ENCODE results near the gene SLC7A8.

SLC7A8 gene

DNA sequence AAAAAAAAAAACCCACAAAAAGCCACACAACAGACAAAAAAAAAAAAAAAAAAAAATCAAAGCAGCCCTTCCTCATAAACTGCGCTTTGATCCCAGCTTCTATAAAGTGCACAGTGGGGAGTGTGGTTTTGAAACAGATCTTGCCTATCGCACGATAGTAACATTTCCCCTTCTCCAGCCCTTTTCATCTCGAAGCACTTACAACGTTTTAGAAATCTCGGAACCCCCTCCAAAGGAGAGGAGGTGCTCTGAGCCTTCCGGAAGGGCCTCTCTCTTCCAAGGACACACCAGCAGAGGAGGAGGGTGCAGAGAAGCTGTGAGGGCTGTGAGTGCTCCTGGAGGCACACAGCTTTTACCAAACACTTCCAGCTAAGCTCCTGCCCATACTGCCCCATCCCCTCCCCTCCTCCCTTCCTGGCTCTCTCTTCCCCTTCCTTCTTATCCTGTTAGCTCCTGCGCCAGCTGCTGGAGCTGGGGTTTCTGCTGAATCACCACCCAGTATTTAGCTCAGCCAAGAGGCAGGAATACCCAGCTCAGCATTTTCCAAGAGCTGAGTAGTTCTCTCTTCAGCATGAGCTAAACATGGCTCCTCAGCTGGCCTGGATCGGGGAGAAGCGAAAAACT lies 28.4 kb downstream of the SLC7A8 start:
- peak; percentile 25 for DNase-seq

DNA sequence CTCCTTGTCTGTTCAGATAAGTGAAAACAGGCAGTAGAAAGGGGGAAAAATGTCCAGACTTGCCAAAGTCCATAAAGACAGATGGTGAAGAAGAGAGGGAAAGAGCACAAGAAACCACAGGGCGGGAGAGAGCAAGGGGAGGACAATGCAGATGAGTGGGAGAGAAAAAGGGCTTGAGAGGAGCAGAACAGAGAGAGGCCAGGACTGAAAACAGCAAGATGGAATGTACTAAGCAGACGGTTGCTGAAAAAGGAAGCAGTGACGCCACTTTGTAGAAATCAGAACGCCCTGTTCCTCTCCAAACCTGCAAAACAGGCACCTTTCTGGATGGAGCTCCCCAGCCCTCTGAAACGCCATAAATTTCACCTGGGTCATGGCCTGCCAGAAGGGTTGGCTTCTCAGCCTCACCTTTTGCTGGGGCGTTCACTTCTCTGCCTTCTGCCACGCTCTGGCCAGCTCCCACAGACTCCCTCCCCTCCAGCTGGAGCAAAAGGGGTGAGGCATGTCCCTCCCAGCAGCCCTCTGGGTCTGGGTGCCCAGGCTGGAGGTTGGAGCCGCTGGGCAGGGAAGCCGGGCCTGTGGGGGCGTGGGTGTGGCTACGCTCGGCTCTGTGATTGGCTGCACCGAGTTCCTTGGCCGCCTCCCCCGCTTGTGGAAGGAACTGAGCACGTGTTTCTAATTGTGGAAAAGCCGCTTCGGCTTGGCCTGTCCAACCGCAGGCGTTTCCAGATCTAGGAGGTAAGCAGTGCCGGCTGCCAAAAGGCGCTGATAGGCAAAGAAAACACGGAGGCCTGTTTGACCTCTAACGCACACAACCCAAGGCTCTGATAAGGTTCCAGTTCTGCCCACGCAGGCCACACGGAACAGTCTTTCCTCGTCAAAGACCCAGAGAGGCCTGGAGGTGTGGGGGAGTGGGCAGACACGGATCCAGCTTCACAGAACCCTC lies 29.3 kb downstream of the SLC7A8 start:
- no peak for DNase-seq

DNA sequence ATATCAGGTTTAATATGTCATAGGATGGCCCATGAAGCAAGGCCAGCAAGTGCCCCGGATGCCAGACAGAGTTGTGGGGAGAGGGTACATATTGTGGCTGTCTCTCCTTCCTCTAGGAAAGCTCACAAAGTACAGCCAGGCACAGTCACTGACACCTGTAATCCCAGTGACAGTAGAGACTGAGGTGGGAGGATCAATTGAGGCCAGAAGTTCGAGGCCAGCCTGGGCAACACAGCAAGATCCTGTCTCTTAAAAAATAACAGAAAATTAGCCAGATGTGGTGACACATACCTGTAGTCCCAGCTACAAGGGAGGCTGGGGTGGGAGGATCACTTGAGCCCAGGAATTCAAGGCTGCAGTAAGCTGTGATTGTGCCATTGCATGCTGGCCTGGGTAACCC lies 32.1 kb downstream of the SLC7A8 start:
- DNase-seq = no peak

DNA sequence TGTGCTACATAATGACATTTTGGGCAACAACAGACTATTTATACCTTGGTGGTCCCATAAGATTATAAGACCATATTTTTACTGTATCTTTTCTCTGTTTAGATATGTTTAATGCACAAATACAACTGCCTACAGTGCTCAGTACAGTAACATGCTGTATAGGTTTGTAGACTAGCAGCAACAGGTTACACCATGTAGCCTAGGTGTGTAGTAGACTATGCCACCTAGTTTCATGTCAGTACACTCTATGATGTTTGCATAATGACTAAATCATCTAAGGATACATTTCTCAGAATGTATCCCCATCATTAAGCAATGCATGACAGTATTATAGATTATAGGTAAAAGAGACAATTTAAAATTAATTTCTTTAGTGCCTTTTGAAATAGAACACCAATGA lies 33.7 kb downstream of the SLC7A8 start:
- DNase-seq = no peak

DNA sequence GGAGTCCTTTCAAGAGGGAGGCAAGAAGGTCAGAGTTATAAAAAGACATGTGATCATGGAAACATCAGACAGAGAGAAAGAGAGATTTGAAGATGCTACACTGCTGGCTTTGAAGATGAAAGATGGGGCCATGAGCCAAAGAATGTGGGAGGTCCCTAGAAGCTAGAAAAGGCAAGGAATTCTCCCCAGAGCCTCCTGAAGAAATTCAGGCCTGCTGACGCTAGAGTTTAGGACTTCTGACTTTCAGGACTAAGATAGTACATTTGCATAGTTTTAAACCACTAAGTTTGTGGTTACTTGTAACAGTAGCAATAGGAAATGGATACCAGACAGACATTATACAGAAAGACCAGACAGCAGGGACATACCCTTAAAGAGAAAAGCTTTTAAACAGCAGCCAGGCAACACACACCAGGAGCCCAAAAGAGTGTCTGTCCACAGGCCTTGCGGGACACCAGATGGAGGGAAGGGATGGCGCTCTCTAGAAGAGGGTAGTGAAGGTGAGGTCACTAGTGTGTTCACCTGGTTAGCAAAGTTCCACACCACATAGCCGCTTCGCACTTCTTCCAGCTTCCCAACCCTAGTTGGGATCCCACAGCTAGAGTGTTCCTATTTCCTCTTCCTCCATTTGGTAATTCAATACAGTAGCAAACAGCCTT lies 34.7 kb downstream of the SLC7A8 start:
- DNase-seq = no peak

DNA sequence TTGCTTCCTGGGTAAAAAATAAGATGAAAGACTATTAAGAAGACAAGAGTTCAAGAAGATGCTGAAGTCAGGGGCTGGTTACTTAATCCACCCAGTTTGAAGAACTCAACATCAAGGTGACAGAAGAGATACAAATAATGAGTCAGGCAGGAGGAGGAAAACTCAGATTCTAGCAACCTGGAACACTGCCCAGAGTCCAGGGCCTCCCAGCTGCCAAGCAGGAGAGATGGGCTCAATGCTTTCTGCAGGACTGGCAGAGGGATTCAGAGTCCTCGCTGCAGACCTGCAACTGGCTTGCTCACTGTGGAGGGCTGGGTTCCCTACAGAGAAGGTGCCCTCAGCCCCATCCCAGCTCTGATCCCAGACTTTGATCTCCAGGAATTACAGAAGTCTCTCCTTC lies 35.8 kb downstream of the SLC7A8 start:
- DNase-seq = no peak

DNA sequence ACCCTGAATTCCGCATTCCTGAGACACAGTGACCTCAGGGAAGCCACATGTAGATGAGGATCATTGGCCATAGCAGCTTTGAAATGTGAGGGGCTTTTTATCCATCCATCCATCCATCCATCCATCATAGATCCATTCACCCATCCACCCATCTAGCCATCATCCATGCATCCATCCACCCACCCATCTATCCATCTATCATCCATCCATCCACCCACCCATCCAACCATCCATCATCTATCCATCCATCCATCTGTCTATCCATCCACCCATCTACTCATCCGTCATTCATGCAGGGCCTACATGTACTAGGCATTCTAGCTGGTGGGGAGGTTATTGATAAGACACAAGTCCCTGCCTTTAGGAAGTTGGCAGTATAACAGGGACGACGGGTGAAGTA lies 36.5 kb downstream of the SLC7A8 start:
- no peak for DNase-seq

DNA sequence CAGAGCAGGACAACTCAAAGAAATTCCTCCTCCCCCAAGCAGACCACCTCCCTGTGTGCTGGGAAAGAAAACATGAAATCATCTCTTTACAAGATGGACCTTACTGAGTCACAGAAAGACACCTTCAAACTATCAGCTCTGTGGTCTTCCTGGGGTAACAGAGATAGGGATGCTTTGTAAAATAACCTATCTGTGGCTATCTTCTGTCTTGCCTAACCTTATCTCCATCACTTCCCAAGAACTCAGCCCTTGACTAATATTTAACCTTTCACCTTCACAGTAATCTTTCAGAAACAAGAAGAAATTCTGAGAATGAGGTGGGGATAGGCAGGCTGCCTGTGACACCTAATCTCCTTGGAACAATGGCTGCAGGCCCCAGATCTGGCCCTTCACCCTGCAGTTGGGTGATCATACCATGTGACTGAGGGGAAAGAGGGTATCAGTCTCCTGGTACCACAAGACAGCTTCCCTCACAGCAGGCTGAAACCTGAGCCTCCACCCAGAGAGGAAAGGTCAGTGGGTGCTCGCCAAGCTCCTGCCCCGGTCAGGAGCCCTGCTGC lies 37.0 kb downstream of the SLC7A8 start:
- no peak for DNase-seq

DNA sequence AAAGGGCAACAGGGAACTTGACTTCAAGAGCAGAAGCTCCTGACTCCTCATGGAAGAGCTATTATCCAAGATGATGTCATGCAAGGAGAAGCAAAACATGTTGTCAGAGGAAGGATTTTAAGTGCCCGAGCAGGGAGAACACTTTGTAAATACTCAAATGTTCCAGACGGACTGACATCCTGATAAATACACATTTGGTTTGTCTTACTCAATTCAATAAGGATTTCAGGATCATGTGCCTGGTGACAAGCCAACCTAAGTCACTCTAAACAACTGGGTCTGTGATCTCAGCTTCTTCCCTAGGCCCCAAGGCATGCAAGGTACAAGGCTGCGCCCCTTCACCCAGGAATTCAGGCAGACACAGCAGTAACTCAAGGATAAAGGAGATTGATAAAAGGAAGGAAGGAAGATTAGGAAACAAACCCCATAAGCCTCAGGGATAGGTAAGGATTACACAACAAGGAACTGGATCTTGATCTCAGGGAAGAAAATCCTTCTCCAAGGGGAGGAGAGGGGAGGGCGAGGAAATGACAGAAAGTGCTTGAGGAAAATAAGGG lies 37.6 kb downstream of the SLC7A8 start:
- no peak for DNase-seq

DNA sequence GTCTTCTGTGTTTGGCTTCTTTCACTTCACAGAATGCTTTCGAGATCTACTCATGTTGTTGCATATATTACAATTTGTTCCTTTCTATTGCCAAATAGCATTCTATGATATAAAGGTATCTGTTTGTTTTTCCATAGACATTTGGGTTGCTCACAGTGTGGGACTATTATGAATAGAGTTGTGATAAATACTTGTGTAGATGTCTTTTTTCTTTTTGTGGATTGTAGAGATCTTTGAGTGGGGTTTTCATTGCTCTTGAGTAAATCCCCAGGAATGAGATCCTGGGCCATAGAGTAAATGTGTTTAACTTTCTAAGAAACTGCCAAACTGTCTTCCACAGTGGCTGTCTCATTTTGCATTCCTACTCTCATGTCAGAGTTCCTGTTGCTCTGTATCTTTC lies 39.5 kb downstream of the SLC7A8 start:
- DNase-seq = no peak

DNA sequence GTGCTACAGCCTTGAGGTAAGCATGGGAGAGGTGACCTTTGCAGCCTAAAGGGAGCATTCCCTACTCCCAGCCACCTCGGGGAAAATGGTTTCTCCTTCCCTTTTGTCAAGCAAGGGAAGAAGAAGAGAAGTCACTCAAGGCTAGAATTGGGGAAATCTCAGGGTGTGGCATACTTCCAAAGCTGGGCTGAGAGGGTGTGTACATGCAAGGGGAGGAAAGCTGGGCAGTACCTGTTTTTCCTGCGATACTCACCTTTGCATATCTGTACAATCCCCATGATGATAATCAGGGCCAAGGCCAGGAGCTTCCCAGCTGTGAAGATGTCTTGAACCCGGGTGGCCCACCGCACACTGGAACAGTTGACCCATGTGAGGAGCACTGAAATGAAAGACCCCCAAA lies 40.6 kb downstream of the SLC7A8 start:
- DNase-seq = no peak

DNA sequence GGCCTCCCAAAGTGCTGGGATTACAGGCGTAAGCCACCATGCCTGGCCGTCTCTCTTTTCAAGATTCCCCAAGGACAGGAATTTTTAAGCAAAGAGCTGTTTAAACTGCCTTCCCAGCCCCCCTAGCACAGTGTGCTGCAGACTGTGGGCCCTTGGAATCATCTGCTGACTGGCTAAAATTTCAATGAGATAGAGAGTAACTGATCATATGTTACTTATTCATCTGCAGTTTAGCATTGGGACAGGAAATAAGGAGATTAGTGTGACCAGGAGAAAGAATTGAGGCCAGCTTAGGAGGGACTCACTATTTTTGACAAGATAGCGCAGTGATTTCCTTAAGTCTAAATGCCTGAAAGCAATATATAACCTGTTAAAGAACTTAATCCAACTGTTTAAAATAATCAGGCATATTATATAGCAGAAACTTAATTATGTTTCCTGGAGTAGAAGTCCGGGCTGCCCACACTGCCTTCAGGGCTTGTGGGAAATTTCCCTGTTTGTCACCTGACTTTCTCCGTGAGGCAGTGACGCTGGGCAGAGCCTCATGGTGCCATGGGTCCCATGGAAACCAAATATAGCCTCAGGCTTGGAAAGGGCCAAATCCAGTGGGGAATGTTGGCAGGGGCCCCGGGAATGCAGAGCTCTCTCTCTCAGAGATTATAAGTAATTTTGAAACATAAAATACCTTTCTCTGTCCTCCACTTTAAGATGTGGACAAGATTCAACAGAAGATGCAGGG lies 41.6 kb downstream of the SLC7A8 start:
- no peak for DNase-seq

DNA sequence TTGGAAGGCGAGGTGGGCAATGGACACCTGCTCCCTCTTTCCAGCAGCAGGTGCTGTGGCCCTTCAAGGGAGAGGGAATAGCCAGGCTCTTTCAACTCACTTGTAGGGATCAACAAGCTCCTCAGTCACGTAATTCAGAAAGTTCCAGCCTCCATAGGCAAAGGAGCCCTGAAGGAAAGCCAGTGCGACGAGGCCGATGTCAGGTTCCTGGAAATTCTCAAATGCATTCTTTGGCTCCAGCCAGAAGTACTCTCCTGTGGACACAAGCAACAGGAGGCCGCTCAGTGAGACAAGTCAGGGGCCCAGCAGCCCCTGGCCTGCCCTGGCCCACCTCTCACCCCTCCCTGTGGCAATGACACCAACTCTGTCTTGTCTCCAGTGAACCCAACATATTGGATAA lies 43.1 kb downstream of the SLC7A8 start:
- no peak for DNase-seq

DNA sequence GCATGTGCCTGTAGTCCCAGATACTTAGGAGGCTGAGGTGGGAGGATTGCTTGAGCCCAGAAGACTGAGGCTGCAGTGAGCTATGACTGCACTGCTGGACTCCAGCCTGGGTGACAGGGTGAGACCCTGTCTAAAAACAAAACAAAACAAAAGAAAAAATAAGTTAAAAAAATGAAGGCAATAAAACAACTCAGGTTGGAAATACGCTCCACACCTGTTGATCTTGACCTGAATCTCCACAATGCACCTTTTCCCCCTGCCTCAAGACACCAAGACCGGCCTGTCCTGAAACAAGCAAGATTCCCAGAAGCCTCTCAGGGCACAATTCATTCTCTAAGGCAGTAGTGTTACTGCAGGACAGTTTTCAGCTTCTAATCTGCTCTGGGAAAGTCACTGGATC lies 43.6 kb downstream of the SLC7A8 start:
- no peak for DNase-seq

DNA sequence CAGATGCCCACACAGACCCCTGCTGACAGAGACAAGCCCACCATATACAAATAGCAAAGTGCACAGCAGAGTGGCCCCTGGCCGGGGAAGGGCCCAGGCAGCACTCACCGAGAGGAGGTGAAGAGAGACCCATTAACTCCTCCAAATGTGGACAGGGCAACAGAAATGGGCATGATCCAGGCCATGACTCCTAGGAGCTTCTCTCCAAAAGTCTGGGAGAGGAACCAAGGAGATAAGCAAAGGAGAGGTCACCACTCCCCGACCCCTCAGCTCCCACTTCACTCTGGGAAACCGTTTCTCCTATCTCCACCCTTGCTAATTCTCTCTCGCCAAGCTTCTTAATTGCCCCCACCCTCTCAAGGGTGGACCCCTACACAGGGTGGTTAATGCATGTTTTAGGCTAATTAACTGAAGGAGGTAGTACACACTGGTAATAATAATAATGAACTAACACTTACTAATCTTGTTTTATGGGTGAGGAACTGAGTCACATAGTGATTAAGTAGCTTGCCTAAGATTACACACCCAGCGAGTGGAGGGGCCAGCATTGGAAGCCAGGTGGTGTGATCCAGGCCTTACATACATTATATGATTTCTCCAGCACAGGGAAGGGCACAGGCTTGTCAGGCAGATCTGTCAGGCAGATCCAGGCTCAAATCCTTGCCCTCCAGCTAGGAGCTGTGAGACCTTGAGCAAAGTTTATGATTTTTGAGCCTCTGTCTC lies 45.5 kb downstream of the SLC7A8 start:
- no peak for DNase-seq

DNA sequence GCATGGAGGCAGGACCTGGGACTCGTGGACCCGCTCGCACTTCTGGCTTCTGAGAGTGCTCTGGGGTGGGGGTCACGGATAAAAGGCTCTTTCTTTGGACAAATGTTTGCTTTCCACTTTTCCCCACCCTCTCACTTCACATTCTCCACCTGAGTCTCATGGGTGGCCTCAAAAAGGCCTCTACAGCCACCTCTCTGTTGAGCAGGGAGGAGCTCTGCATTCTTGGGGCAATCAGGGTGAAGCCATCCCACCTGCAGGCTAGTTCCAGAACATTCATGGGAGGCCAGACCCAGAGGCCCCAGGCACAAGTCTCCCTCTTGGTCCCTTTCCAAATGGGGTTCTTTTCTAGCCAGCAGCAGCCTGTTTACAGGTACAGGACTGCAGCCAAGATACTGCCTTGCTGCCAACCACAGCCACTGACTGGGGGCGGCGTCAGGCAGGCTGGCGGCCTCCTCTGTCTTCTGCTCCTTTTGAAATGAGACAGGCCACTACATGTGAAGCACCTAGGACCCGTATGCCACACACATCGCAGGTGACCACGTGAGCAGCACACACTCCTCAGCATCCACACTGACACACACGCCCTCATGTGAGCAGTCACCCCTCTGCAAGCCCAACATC lies 46.2 kb downstream of the SLC7A8 start:
- no peak for DNase-seq

DNA sequence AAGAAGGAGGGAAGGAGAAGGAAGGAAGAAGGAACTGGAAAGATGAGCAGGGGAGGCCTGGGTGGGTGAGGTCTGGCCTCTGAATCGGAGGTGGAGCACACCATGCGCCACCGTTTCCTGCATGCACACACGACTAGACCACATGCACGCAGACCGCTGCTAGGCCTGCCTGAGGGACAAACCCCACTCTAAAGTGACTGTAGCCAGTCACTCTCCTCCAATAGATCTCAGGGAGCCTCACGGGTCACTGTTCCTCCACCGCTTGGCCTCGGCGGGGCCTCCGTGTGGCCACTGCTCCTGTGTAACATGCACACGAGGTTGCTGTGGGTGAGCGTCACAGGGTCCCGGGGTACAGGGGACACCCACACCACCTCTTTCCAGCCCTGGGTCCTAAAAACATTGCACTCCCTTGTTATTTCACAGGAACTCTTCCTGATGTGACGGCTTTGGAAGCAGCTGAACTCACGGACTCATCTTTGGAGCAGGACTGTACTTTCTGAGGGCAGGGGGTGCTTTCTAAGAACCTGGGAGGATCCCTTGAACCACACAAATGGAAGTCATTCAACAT lies 46.8 kb downstream of the SLC7A8 start:
- no peak for DNase-seq

DNA sequence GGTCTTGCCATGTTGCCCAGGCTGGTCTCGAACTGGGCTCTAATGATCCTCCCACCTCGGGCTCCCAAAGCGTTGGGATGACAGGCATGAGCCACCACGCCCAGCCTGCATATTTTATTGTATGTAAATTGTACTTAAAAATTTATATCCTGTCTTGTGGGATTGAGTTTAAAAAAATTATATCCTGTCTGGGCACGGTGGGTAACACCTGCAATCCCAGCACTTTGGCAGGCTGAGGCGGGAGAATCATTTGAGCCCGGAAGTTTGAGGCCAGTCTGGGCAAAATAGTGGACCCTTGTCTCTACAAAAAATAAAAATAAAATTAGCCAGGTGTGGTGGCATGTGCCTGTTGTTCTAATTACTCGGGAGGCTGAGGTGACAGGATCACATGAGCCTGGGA lies 50.5 kb downstream of the SLC7A8 start:
- no peak for DNase-seq

DNA sequence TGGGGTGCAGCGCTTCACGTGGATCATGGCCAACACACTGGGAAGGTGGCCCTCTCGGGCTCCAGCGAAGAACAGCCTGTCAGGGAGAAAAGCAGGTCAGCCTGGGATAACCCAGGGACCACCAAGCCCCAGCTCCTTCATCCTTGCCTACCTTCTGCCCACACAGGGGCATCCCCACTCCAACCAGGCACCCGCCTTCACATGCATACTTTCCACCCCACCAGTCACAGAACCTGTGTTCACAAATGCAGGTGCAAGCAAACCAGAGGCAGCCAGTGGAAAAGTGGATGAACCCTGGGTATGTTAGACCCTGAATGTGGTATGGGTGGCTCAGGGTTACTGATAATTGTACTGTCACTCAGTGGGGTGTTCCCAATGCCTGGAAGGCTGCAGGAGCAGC lies 52.0 kb downstream of the SLC7A8 start:
- DNase-seq = no peak

DNA sequence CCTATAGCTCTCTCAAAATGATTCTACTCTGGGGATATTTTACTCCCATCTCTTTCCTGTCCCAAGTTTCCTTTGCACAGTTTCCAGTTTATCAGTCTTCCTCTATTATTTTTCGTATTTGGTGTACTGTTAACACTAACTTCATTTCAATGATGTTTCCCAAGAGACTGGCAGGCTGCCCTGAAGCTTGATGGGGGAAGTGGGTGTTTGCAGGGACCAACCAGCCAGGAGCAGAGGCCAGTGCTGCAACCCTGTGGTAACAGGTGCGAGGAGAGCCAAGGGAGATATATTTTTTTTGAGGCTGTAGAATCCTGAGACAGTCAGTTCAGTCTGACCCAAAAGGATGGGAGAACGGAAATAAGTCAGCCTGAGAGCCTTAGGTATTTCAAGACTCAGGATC lies 52.6 kb downstream of the SLC7A8 start:
- DNase-seq = no peak

DNA sequence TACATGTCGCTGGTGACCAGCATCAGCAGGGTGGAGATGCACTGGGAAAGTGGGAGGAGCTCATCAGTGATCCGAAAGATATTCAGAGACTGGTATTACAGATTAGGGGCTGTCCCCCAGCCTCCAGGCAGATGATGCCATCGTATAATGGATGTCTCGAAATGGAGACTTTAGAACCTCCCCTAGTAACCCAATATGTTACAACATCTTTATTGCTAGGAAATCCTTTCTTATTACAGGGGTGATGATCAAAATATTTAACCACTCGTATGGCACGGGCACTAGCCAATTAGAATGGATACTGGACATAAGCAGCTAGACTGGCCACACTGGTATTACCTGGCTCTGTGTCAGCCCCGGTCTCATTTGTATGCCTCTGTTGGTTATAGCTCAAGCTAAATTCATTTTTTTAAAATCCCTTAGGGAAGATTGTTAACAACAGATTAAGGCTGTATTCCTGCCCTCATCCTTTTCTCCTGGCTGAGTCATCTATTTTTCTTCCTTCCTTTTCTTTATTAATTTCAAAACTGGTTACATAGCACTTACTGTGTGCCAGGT lies 53.6 kb downstream of the SLC7A8 start:
- no peak for DNase-seq
